ENCODE results near the gene MRTFA.

Gene MRTFA

GRCh38 chr22:40446203-40446602 is 190.3 kb downstream of the MRTFA start:
- DNase-seq, result no peak

- no peak for DNase-seq
Measured at GRCh38 chr22:40444178-40444831, 192.2 kb downstream of the MRTFA start.

- no peak for DNase-seq
Measured at GRCh38 chr22:40443732-40444131, 192.8 kb downstream of the MRTFA start.

GRCh38 chr22:40441761-40442390 is 194.6 kb downstream of the MRTFA start:
- DNase-seq, result no peak

GRCh38 chr22:40436505-40437431 is 199.8 kb downstream of the MRTFA start:
- DNase-seq, result no peak

GRCh38 chr22:40434745-40435144 is 201.8 kb downstream of the MRTFA start:
- no peak for DNase-seq

GRCh38 chr22:40434106-40434505 is 202.4 kb downstream of the MRTFA start:
- no peak for DNase-seq

- DNase-seq, result no peak
Measured at GRCh38 chr22:40433416-40434090, 203.0 kb downstream of the MRTFA start.

GRCh38 chr22:40432625-40433024 is 203.9 kb downstream of the MRTFA start:
- DNase-seq, result no peak

- no peak for DNase-seq
Measured at GRCh38 chr22:40432157-40432556, 204.4 kb downstream of the MRTFA start.

- DNase-seq, result no peak
Measured at GRCh38 chr22:40430991-40431390, 205.5 kb downstream of the MRTFA start.

- DNase-seq, result no peak
Measured at GRCh38 chr22:40429481-40429880, 207.0 kb downstream of the MRTFA start.

GRCh38 chr22:40428796-40429195 is 207.7 kb downstream of the MRTFA start:
- no peak for DNase-seq

- no peak for DNase-seq
Measured at GRCh38 chr22:40426594-40427333, 209.8 kb downstream of the MRTFA start.

GRCh38 chr22:40425082-40425481 is 211.4 kb downstream of the MRTFA start:
- no peak for DNase-seq

GRCh38 chr22:40423882-40424640 is 212.5 kb downstream of the MRTFA start:
- DNase-seq, result no peak

GRCh38 chr22:40423310-40423688 is 213.2 kb downstream of the MRTFA start:
- no peak for DNase-seq

- DNase-seq, result no peak
Measured at GRCh38 chr22:40422558-40423309, 213.8 kb downstream of the MRTFA start.

GRCh38 chr22:40421941-40422340 is 214.6 kb downstream of the MRTFA start:
- no peak for DNase-seq

GRCh38 chr22:40421082-40421350 is 215.5 kb downstream of the MRTFA start:
- DNase-seq, result no peak

Measured in NCI-H446 treated with DMSO at 0.1 percent for 48 hours (cell line).